ENCODE data around the gene COL19A1.

DNA sequence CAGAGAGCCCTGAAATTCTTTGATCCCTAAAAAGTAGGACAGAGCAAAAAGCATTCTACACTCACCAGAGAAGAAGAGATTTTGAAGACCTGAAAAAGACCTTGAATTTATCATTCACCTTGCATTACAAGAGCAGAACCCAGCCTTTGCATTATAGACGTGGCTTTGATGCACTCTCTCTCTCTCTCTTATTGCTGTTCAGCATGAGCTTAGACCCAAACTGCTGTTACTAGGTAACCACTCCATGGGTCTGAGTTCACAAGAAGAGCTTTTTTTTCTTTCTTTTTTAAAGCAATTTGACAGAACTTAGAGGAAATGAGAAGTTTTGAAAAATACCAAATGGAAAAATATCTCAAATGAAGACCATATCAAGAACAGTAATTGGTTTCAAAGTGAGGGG lies 392.1 kb downstream of the COL19A1 start:
- TF ChIP-seq EZH2 (IDR thresholded peaks at IDR 0.05) (no peak), POLR2AphosphoS5 (IDR thresholded peaks at IDR 0.05; ENCODE audit: borderline replicate concordance, low read depth, low read length) (no peak)
